ENCODE measurements around the gene ATAD3A.

DNA sequence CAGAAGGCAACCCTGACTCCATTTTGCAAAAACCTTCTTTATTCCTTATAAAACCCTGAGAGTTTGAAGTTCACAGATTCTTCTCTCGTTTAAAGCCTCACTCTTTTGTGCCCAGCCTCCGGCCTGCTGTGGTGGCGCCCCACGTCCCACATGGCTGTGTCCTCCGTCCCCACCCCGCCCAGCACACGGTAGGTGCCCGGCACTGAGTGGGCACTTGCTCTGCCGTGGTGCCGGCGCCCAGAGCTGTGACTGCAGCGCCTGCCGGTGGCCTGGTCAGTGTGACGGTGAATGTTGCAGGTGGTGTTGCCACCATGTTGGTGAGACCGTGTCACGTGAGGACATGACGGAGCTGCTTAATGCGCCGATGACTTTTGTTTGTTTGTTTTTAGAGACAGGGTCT is 9.4 kb downstream of the ATAD3A start:
- TF ChIP-seq, protein P1, sequence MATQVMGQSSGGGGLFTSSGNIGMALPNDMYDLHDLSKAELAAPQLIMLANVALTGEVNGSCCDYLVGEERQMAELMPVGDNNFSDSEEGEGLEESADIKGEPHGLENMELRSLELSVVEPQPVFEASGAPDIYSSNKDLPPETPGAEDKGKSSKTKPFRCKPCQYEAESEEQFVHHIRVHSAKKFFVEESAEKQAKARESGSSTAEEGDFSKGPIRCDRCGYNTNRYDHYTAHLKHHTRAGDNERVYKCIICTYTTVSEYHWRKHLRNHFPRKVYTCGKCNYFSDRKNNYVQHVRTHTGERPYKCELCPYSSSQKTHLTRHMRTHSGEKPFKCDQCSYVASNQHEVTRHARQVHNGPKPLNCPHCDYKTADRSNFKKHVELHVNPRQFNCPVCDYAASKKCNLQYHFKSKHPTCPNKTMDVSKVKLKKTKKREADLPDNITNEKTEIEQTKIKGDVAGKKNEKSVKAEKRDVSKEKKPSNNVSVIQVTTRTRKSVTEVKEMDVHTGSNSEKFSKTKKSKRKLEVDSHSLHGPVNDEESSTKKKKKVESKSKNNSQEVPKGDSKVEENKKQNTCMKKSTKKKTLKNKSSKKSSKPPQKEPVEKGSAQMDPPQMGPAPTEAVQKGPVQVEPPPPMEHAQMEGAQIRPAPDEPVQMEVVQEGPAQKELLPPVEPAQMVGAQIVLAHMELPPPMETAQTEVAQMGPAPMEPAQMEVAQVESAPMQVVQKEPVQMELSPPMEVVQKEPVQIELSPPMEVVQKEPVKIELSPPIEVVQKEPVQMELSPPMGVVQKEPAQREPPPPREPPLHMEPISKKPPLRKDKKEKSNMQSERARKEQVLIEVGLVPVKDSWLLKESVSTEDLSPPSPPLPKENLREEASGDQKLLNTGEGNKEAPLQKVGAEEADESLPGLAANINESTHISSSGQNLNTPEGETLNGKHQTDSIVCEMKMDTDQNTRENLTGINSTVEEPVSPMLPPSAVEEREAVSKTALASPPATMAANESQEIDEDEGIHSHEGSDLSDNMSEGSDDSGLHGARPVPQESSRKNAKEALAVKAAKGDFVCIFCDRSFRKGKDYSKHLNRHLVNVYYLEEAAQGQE (IDR thresholded peaks at IDR 0.05; ENCODE audit: low read depth, low read length) = no peak
- no peak for TF ChIP-seq POLR2AphosphoS5 (IDR thresholded peaks at IDR 0.05; ENCODE audit: low read depth, low read length)
- TF ChIP-seq NFIC (IDR thresholded peaks at IDR 0.05; ENCODE audit: borderline replicate concordance) = no peak
- TF ChIP-seq, protein P2, sequence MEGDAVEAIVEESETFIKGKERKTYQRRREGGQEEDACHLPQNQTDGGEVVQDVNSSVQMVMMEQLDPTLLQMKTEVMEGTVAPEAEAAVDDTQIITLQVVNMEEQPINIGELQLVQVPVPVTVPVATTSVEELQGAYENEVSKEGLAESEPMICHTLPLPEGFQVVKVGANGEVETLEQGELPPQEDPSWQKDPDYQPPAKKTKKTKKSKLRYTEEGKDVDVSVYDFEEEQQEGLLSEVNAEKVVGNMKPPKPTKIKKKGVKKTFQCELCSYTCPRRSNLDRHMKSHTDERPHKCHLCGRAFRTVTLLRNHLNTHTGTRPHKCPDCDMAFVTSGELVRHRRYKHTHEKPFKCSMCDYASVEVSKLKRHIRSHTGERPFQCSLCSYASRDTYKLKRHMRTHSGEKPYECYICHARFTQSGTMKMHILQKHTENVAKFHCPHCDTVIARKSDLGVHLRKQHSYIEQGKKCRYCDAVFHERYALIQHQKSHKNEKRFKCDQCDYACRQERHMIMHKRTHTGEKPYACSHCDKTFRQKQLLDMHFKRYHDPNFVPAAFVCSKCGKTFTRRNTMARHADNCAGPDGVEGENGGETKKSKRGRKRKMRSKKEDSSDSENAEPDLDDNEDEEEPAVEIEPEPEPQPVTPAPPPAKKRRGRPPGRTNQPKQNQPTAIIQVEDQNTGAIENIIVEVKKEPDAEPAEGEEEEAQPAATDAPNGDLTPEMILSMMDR (IDR thresholded peaks at IDR 0.05) = no peak
- TF ChIP-seq EP300 (IDR thresholded peaks at IDR 0.05; ENCODE audit: borderline replicate concordance in 1 of 2, low read depth in 1 of 2, low read length in 1 of 2) = no peak
- no peak for TF ChIP-seq FOSL2 (IDR thresholded peaks at IDR 0.05; ENCODE audit: borderline replicate concordance, low read depth)
- TF ChIP-seq RCOR1 (IDR thresholded peaks at IDR 0.05; ENCODE audit: low read length) = no peak
